Thyroid gland (tissue), 4 donors: ENCODE measurements around the gene SPECC1.

ENCODE experiments used
- CTCF ChIP-seq, 6 experiments: fragments of 200-600 bp in 3 of 6; fragments of 450-650 bp in 3 of 6; sonication (generic) in 3 of 6; IDR thresholded peaks; one replicate each; pipeline ENCODE4 v1.5.1; 2016 to 2019; ENCODE audit warnings: antibody characterized with exemption in 6 of 6, mild to moderate bottlenecking in 2 of 6, inconsistent platforms in 1 of 6, moderate library complexity in 1 of 6
- POLR2A ChIP-seq, 2 donors: fragments of 450-650 bp; IDR thresholded peaks; one replicate each; pipeline ENCODE4 v1.6.1; 2017; ENCODE audit warnings: antibody characterized with exemption in 2 of 2, mild to moderate bottlenecking in 2 of 2, moderate library complexity in 1 of 2

GRCh38 chr17:20067711-20068110, 58.6 kb downstream of the SPECC1 start:
- TF ChIP-seq CTCF (IDR thresholded peaks at IDR 0.05) (no peak), POLR2A (IDR thresholded peaks at IDR 0.05) (no peak)
